Gastrocnemius medialis (tissue), 4 donors: ENCODE data around the gene RHCE. TPM values are rescaled to one million over a fixed set of nuclear protein-coding genes. Genes with fewer than 3 reads are reported as not detected.
"Not testable (repeated sequence)": the region's sequence is repeated elsewhere in the genome, so short reads cannot be mapped to it uniquely, and the experiment has no call there.

Source experiments
- ATAC-seq, 2 donors: fragments of 150-250 bp; one replicate each; pipeline ENCODE4 v1.9.1; 2016
- DNase-seq, 2 donors: peaks; one replicate each; pipeline ENCODE4 v3.0.0-alpha.2; 2019
- H3K27ac ChIP-seq, 4 donors: fragments of 200-600 bp; sonication (generic); 1 replicate in 1 of 4; 2 replicates in 3 of 4; pipeline ENCODE4 v1.5.1; 2016 to 2018; ENCODE audit warnings: mild to moderate bottlenecking in 2 of 4, moderate library complexity in 1 of 4
- H3K27me3 ChIP-seq, 3 donors: fragments of 200-600 bp; sonication (generic) in 2 of 3; 1 replicate in 1 of 3; 2 replicates in 2 of 3; pipeline versions ENCODE4 v1.5.1 to v1.6.0; 2016 to 2019; ENCODE audit warnings: mild to moderate bottlenecking in 1 of 3, moderate library complexity in 1 of 3
- H3K36me3 ChIP-seq, 2 donors: fragments of 200-600 bp; sonication (generic) in 1 of 2; one replicate each; pipeline ENCODE4 v1.5.1; 2017 to 2018
- H3K4me1 ChIP-seq, 2 donors: fragments of 200-600 bp; sonication (generic) in 1 of 2; one replicate each; pipeline ENCODE4 v1.5.1; 2016 to 2017; ENCODE audit warnings: mild to moderate bottlenecking in 2 of 2
- H3K4me3 ChIP-seq, 4 donors: fragments of 200-600 bp; sonication (generic) in 3 of 4; 1 replicate in 1 of 4; 2 replicates in 3 of 4; pipeline ENCODE4 v1.5.1; 2016 to 2019; ENCODE audit warnings: mild to moderate bottlenecking in 2 of 4
- H3K9me3 ChIP-seq, 3 donors: fragments of 200-600 bp; sonication (generic) in 2 of 3; 1 replicate in 1 of 3; 2 replicates in 2 of 3; pipeline ENCODE4 v1.5.1; 2016 to 2019
- CTCF ChIP-seq, 5 experiments: fragments of 450-650 bp in 3 of 5; fragments of 200-600 bp in 2 of 5; sonication (generic) in 2 of 5; IDR thresholded peaks in 4 of 5; conservative IDR thresholded peaks in 1 of 5; 1 replicate in 4 of 5; 2 replicates in 1 of 5; pipeline ENCODE4 v1.5.1; 2016 to 2019; ENCODE audit warnings: antibody characterized with exemption in 5 of 5, mild to moderate bottlenecking in 3 of 5, moderate library complexity in 3 of 5
- in situ Hi-C, 4 donors: fragments of 200-750 bp; cut with MboI; loops; one replicate each; pipeline versions ENCODE4 v1.15.0 to v1.8.0; 2017; ENCODE audit warnings: low sequenced_read_pairs in 4 of 4
- intact Hi-C: fragments of 100-400 bp; cut with DNase I; formaldehyde crosslinking; loops from one replicate; pipeline ENCODE4 v1.15.1; 2023; ENCODE audit warnings: low total_unique reads
- total RNA-seq, 4 donors: library from RNA; depleted of rRNA; stranded (reverse); fragments of >200 nt; gene quantifications; one replicate each; pipeline versions ENCODE4 v1.1.0 to v1.2.3, GENCODE V29; 2016

RHCE gene
- total RNA-seq, 4 donors from 2014 or later, result 1.0 to 2.4 TPM; not detected in 2

GRCh38 chr1:25336922-25337354, 83.7 kb downstream of the RHCE start:
- peak; percentile 22 to 58 for DNase-seq
- Histone ChIP-seq H3K4me3 (peak overlapping the region; percentile 59 to 94 (median 71)), H3K27ac (peak overlapping the region; percentile 63 to 95 (median 72)), H3K4me1 (peaks cover 16 to 20% of the 10 kb centered on the region in 2 donors)
- H3K9me3 ChIP-seq, H3K36me3 ChIP-seq, in situ Hi-C loops, H3K27me3 ChIP-seq: not testable (repeated sequence)
- intact Hi-C loops, result loop anchor here (5.0 kb wide), 1 partner anchor 105 kb away; the partner anchor contains the start of gene SYF2
- peak in 1 of 5 experiments; percentile 15 for TF ChIP-seq CTCF (IDR thresholded peaks at IDR 0.05 in 4 of 5, conservative IDR thresholded peaks at IDR 0.05 in 1 of 5)
- ATAC-seq, result peak; percentile 55 to 57

- H3K4me1 ChIP-seq, H3K27me3 ChIP-seq, H3K9me3 ChIP-seq, H3K4me3 ChIP-seq, H3K36me3 ChIP-seq, intact Hi-C loops, DNase-seq, in situ Hi-C loops: not testable (repeated sequence)
- ATAC-seq, result peak; percentile 41 to 57
- H3K27ac ChIP-seq, result peak overlapping the region in 2 of 4 donors; percentile 37 to 49
Measured at GRCh38 chr1:25329950-25330349, 90.7 kb downstream of the RHCE start.

- intact Hi-C loops, H3K9me3 ChIP-seq, in situ Hi-C loops, H3K27me3 ChIP-seq, DNase-seq, ATAC-seq, H3K4me3 ChIP-seq, H3K36me3 ChIP-seq, H3K4me1 ChIP-seq: not testable (repeated sequence)
- H3K27ac ChIP-seq, result peak overlapping the region in 3 of 4 donors; percentile 10 to 58 (median 50)
Measured at GRCh38 chr1:25329336-25329735, 91.3 kb downstream of the RHCE start.

- intact Hi-C loops, H3K4me3 ChIP-seq, H3K4me1 ChIP-seq, DNase-seq, H3K36me3 ChIP-seq, H3K9me3 ChIP-seq, ATAC-seq, H3K27me3 ChIP-seq, in situ Hi-C loops: not testable (repeated sequence)
- peak overlapping the region in 2 of 4 donors; percentile 50 to 58 for H3K27ac ChIP-seq
Measured at GRCh38 chr1:25328791-25329185, 91.8 kb downstream of the RHCE start.

GRCh38 chr1:25327864-25328790, 92.5 kb downstream of the RHCE start:
- H3K27ac ChIP-seq, DNase-seq, intact Hi-C loops, ATAC-seq, H3K27me3 ChIP-seq, H3K36me3 ChIP-seq, H3K4me1 ChIP-seq, H3K4me3 ChIP-seq, H3K9me3 ChIP-seq, in situ Hi-C loops: not testable (repeated sequence)

- H3K27ac ChIP-seq, H3K4me3 ChIP-seq, H3K4me1 ChIP-seq, H3K36me3 ChIP-seq, H3K27me3 ChIP-seq, DNase-seq, intact Hi-C loops, H3K9me3 ChIP-seq, in situ Hi-C loops: not testable (repeated sequence)
- ATAC-seq, result peak in 1 of 2 donors; percentile 22
Measured at GRCh38 chr1:25324407-25324806, 96.2 kb downstream of the RHCE start.

- H3K27me3 ChIP-seq, H3K4me3 ChIP-seq, H3K36me3 ChIP-seq, in situ Hi-C loops, H3K27ac ChIP-seq, H3K9me3 ChIP-seq, ATAC-seq, intact Hi-C loops, H3K4me1 ChIP-seq, DNase-seq: not testable (repeated sequence)
Measured at GRCh38 chr1:25322127-25322526, 98.5 kb downstream of the RHCE start.

- DNase-seq, in situ Hi-C loops, H3K9me3 ChIP-seq, H3K27me3 ChIP-seq, H3K4me1 ChIP-seq, intact Hi-C loops, H3K36me3 ChIP-seq: not testable (repeated sequence)
- peak in 1 of 2 donors; percentile 72 for ATAC-seq
- Histone ChIP-seq H3K27ac (peak overlapping the region; percentile 39 to 65 (median 56)), H3K4me3 (peak overlapping the region in 3 of 4 donors; percentile 15 to 25 (median 19))
Measured at GRCh38 chr1:25320314-25320938, 100.2 kb downstream of the RHCE start.

GRCh38 chr1:25312806-25313470, 107.7 kb downstream of the RHCE start:
- H3K9me3 ChIP-seq, DNase-seq: not testable (repeated sequence)

More at GRCh38 chr1:25312806-25313470, 107.7 kb downstream of the RHCE start:
- H3K27me3 ChIP-seq, intact Hi-C loops, H3K27ac ChIP-seq, H3K4me1 ChIP-seq, H3K4me3 ChIP-seq, ATAC-seq, H3K36me3 ChIP-seq, in situ Hi-C loops: not testable (repeated sequence)
